Measurements from ENCODE around the gene PIGA.
A peak's percentile ranks its signal among the peaks of the same experiment; 100 is the strongest.

Gene PIGA

DNA sequence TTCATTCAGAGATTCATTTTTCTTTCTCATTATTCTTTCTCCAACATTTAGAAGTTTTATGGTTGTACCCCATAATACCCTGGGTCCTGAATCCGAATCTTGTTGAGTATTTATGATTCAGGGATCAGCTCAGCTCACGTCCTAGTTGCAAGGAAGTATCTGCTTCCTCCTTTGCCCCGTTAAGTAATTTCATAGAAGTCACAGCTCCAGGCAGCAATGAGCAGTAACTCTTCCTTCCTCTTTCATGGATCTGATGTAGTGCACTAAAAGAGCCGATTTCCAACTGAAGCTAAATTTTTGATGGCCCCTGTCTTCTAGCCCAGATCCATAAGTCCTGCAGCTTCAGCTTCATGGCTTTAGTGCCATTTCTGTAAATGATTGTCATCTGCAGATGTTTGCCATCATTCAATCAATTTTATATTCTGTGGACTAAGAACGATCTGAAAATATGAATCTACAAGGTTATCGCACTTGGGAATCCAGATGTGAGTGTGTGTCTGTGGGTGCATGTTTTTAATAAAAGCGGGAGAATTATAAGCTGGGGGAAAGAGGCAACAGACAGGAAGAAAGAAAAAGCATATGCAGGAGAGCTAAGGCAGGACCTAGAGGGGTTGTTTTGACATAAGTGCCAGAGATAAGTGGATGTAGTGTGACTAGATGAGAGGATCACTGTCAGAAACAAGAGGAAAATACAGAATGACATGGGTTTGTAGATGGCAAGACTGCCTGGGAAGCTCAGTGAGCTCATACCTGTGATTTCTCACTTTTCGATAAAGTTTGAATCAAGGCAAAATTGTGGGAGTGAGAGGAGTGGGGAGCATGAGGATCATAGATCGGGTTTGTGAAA is 31.4 kb upstream of the PIGA start:
- TF ChIP-seq ZNF384 (IDR thresholded peaks at IDR 0.05), result no peak
- no peak for TF ChIP-seq LEF1 (IDR thresholded peaks at IDR 0.05; ENCODE audit: borderline replicate concordance)
- TF ChIP-seq FOXM1 (IDR thresholded peaks at IDR 0.05; ENCODE audit: borderline replicate concordance), result no peak
- no peak for TF ChIP-seq NFRKB (IDR thresholded peaks at IDR 0.05)
- no peak for TF ChIP-seq BHLHE40 (IDR thresholded peaks at IDR 0.05; ENCODE audit: borderline replicate concordance)
- no peak for TF ChIP-seq ELF4 (IDR thresholded peaks at IDR 0.05)
- no peak for TF ChIP-seq SUZ12 (IDR thresholded peaks at IDR 0.05)
- ChIA-PET CTCF (no interaction called here), POLR2A (no interaction called here)
- no peak for DNase-seq (ENCODE audit: extremely low spot score)

DNA sequence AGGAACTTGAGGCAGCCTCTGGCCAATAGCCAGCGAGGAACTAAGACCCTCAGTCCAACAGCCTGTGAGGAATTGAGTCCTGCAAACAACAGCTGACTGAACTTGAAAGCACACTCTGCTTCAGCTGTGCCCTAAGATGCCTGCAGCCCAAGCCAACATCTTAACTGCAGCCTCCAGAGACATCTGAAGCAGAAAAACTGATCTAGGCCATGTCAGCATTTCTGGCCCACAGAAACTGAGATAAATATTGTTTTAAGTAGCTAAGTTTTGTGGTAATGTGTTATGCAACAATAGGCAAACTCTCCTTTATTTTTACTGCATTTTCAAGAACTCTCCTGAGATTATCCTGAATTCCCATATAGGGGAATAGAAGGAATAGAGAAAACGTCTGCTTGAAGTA is 24.4 kb upstream of the PIGA start:
- no peak for TF ChIP-seq FOXA1 (IDR thresholded peaks at IDR 0.05)
- no peak for TF ChIP-seq LEF1 (IDR thresholded peaks at IDR 0.05; ENCODE audit: borderline replicate concordance)
- TF ChIP-seq SP1 (IDR thresholded peaks at IDR 0.05), result no peak
- no peak for TF ChIP-seq HDGF (IDR thresholded peaks at IDR 0.05; ENCODE audit: borderline replicate concordance)
- TF ChIP-seq ARNT (IDR thresholded peaks at IDR 0.05), result no peak
- no peak for TF ChIP-seq BHLHE40 (IDR thresholded peaks at IDR 0.05; ENCODE audit: borderline replicate concordance)
- no peak for TF ChIP-seq ZNF384 (IDR thresholded peaks at IDR 0.05)
- ChIA-PET CTCF (interaction anchor here (0.5 kb wide), 1 partner anchor 399 kb away, joined by 4 read pairs; no protein-coding TSS in a partner anchor), POLR2A (no interaction called here)
- no peak for DNase-seq (ENCODE audit: extremely low spot score)

DNA sequence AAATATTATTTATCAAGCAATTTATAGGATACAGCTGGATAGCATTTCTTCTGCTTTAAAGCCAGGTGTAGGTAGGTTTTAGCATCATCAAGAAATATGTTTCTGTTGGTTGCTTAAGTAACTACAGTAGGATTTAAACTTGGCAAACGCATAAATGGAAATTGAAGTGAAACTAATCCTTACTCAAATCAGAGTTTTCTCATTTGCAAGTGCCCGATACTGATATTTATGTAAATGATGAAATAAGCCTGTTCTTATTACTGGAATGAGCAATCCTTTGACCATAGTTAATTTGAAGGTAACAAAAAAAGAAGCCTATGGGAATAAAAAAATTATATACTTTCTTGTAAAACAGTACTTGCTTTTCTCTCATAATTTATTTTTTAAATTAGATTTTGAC is 23.2 kb upstream of the PIGA start:
- ChIA-PET CTCF (no interaction called here), POLR2A (no interaction called here)
- DNase-seq (ENCODE audit: extremely low spot score), result no peak
- TF ChIP-seq FOXA1 (IDR thresholded peaks at IDR 0.05) (no peak), CTBP1 (IDR thresholded peaks at IDR 0.05; ENCODE audit: borderline replicate concordance) (no peak), BHLHE40 (IDR thresholded peaks at IDR 0.05; ENCODE audit: borderline replicate concordance) (no peak), LEF1 (IDR thresholded peaks at IDR 0.05; ENCODE audit: borderline replicate concordance) (no peak), FOXM1 (IDR thresholded peaks at IDR 0.05; ENCODE audit: borderline replicate concordance) (no peak), ARNT (IDR thresholded peaks at IDR 0.05) (no peak), SUZ12 (IDR thresholded peaks at IDR 0.05) (no peak), L3MBTL2 (conservative IDR thresholded peaks at IDR 0.05) (no peak), ELF4 (IDR thresholded peaks at IDR 0.05) (no peak), SP1 (IDR thresholded peaks at IDR 0.05) (no peak), NFRKB (IDR thresholded peaks at IDR 0.05) (no peak), FOXK2 (IDR thresholded peaks at IDR 0.05) (no peak)
- TF ChIP-seq, protein P1, sequence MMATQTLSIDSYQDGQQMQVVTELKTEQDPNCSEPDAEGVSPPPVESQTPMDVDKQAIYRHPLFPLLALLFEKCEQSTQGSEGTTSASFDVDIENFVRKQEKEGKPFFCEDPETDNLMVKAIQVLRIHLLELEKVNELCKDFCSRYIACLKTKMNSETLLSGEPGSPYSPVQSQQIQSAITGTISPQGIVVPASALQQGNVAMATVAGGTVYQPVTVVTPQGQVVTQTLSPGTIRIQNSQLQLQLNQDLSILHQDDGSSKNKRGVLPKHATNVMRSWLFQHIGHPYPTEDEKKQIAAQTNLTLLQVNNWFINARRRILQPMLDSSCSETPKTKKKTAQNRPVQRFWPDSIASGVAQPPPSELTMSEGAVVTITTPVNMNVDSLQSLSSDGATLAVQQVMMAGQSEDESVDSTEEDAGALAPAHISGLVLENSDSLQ (IDR thresholded peaks at IDR 0.05), result no peak

DNA sequence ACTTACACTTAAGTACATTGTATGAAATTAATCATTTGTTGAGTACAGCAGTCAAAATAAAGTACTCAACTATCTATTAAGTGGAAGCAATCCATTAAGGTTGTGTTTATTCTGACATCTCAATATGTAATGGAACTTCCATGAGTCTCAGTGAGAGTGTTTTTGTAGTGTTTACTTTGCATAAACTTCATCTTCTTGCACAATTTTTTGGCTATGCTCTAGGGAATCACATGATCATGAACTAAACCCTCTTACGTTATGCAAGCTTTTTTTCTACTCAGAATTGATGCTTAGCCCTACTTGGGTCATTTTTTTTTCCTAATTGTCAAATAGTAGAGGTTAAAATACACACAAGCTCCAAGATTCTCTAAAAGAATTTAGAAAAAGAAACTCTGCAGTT is 21.1 kb upstream of the PIGA start:
- ChIA-PET POLR2A (no interaction called here), CTCF (no interaction called here)
- DNase-seq (ENCODE audit: extremely low spot score), result no peak
- TF ChIP-seq, protein P1 (IDR thresholded peaks at IDR 0.05), result no peak
- TF ChIP-seq SUZ12 (IDR thresholded peaks at IDR 0.05), result no peak

DNA sequence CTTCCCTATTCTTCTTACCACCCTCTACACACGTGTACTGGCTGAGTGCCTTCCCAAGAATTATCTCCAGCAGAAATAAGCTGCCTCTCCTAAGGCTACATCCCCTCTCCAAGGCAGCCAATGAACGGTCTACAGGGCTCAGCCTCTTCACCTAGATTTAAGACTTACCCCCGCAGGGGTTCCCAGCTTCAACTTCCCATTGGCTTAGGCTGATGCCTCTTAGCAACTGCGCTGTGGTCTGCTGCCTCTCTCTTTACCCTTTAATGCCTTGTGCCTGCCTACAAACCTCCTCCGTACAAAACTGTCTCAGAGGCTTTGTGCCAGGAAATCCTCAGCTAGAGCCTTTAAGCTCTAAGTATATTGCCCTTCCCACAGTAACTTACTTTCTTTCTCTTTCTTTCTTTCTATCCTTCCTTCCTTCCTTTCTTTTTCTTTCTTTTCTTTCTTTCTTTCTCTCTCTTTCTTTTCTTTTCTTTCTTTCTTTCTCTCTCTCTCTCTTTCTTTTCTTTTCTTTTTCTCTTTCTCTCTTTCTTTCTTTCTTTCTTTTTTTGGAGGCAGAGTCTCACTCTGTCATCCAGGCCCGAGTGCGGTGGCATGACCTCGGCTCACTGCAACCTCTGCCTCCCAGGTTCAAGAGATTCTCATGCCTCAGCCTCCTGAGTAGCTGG is 15.1 kb upstream of the PIGA start:
- no peak for DNase-seq (ENCODE audit: extremely low spot score)
- ChIA-PET POLR2A (no interaction called here), CTCF (interaction anchor here (0.6 to 3.0 kb wide), 5 partner anchors 48 to 162 kb away, joined by 3 to 19 read pairs (median 4); no protein-coding TSS in a partner anchor)
- TF ChIP-seq BHLHE40 (IDR thresholded peaks at IDR 0.05; ENCODE audit: borderline replicate concordance), result no peak
- no peak for TF ChIP-seq FOXM1 (IDR thresholded peaks at IDR 0.05; ENCODE audit: borderline replicate concordance)
- TF ChIP-seq NFRKB (IDR thresholded peaks at IDR 0.05), result no peak
- no peak for TF ChIP-seq SP1 (IDR thresholded peaks at IDR 0.05)

DNA sequence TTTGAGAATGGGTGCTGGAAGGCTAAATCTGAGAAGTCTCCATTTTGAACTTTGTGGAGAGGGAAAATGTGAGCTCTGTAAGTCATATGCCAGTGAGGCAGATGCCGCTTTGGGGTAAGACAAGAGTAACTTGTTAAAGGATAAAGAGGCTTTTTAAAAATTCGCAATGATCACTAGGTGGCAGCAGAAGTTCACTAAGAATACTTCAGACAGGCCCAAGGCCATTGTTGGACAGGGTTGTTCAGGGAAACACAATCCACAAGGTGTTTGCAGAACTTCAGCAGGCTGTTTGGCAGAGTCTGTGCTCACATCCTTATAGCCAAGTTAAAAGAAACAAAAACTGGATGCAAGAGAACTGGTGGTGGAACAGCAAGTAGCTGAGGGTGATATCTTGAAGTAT is 13.7 kb upstream of the PIGA start:
- ChIA-PET CTCF (interaction anchor here (0.6 to 3.0 kb wide), 6 partner anchors 12 to 120 kb away, joined by 3 to 19 read pairs (median 4); no protein-coding TSS in a partner anchor), POLR2A (no interaction called here)
- DNase-seq (ENCODE audit: extremely low spot score), result peak; percentile 54
- TF ChIP-seq SUZ12 (IDR thresholded peaks at IDR 0.05), result no peak

DNA sequence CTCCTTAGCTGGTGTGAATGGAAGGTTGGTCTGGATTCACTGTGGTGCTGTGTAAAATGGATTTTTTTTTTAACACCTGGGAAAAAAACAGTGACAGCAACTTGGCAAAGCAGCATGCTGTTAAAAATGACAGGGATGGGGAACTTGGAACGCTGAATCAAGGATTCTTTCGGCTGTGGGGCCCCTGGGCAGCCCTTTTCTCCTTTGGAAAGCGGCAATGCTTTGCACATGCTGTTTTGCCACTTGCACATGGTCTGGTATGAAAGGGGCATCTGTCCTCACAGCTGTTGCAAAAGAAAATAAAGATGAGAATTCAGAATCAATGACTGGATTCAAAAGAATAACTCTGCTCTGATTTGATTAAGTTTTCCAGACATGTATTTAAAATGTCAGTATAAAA is 10.7 kb upstream of the PIGA start:
- ChIA-PET CTCF (no interaction called here), POLR2A (no interaction called here)
- TF ChIP-seq, protein P1 (IDR thresholded peaks at IDR 0.05), result no peak
- TF ChIP-seq ELF4 (IDR thresholded peaks at IDR 0.05) (no peak), NFRKB (IDR thresholded peaks at IDR 0.05) (no peak), BHLHE40 (IDR thresholded peaks at IDR 0.05; ENCODE audit: borderline replicate concordance) (no peak), ZNF384 (IDR thresholded peaks at IDR 0.05) (no peak), SP1 (IDR thresholded peaks at IDR 0.05) (no peak), ARNT (IDR thresholded peaks at IDR 0.05) (no peak), FOXK2 (IDR thresholded peaks at IDR 0.05) (no peak), LEF1 (IDR thresholded peaks at IDR 0.05; ENCODE audit: borderline replicate concordance) (no peak), L3MBTL2 (conservative IDR thresholded peaks at IDR 0.05) (no peak), HDGF (IDR thresholded peaks at IDR 0.05; ENCODE audit: borderline replicate concordance) (no peak), TARDBP (IDR thresholded peaks at IDR 0.05) (no peak)
- no peak for DNase-seq (ENCODE audit: extremely low spot score)

Data from HEK293T (cell line).